ENCODE results near the gene PXMP4. TPM values are rescaled to one million over a fixed set of nuclear protein-coding genes. Genes with fewer than 3 reads are reported as not detected.

PXMP4 gene
- total and polyA plus RNA-seq, 9 of the 15 experiments (the other 6 are each of a cell fraction or from before 2014, with no cell fraction given): 4.8 to 29.1 (median 6.8) TPM

DNA sequence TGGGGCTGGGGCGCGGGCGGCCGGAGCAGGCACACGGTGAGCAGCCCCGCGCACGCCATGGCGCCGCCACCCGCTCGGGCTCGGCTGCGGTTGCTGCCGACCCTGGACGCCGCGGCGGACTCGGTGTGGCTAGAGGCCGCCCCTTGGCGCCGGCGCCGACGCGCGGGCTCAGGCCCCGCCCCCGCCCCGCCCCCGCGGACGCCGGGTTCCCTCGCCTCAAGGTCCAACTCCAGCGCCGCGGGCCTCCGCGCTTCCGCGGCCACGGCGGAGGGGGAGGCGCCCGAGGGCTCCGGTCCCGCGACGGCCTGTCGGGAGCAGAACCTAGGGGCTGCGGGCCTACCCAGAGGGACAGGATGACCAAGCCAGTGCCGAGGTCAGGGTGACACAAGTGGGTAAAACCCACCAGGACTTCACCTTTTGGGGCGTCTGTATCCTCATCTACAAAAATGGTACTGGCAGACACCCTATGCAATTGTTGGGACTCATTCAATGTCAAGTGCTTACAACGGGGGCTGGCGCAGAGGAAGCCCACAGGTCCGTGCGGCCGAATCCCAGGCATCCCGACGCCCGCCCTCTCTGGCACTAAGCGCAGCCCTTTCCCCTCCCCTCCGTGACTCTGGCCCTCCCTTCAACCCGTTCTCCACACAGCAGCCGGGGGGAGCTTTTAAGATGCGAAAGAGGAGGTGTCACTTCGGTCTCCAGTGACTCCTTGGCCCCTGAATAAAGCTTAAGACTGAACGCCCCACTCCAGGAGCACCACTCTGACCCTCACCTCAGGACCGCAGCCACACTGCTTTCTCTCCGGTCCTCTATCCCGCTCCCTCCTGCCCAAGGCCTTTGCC lies 45.6 kb downstream of the PXMP4 start, which contains the start of gene NECAB3 (continued):
- TF ChIP-seq PATZ1 (CRISPR knock-in tag; IDR thresholded peaks at IDR 0.05; ENCODE audit: borderline replicate concordance) (no peak), HDAC1 (IDR thresholded peaks at IDR 0.05) (no peak), ZNF764 (CRISPR knock-in tag; IDR thresholded peaks at IDR 0.05; ENCODE audit: low read depth) (no peak), BMI1 (IDR thresholded peaks at IDR 0.05; ENCODE audit: low read length) (no peak), GTF2A2 (tag; IDR thresholded peaks at IDR 0.05) (no peak), CBX5 (IDR thresholded peaks at IDR 0.05; ENCODE audit: borderline replicate concordance, low read depth) (no peak), PCBP1 (IDR thresholded peaks at IDR 0.05; ENCODE audit: low read depth, low read length, poor library complexity, severe bottlenecking) (no peak), ZNF668 (CRISPR knock-in tag; IDR thresholded peaks at IDR 0.05) (no peak), GATAD2B (IDR thresholded peaks at IDR 0.05; ENCODE audit: borderline replicate concordance) (peak; percentile 88), RBM22 (IDR thresholded peaks at IDR 0.05; ENCODE audit: low read depth, low read length, poor library complexity, severe bottlenecking) (no peak), RBM25 (IDR thresholded peaks at IDR 0.05; ENCODE audit: low read depth, low read length, severe bottlenecking) (peak; percentile 84), ZNF354B (CRISPR knock-in tag; IDR thresholded peaks at IDR 0.05) (no peak), ZNF77 (CRISPR knock-in tag; IDR thresholded peaks at IDR 0.05) (no peak), U2AF2 (optimal IDR thresholded peaks at IDR 0.05; ENCODE audit: low read depth, low read length) (no peak), CREB3 (tag; conservative IDR thresholded peaks at IDR 0.05; ENCODE audit: low read depth) (no peak), OTX1 (CRISPR knock-in tag; IDR thresholded peaks at IDR 0.05) (no peak), ZNF232 (CRISPR knock-in tag; IDR thresholded peaks at IDR 0.05) (no peak), RCOR1 (IDR thresholded peaks at IDR 0.05; ENCODE audit: borderline replicate concordance in 1 of 2, low read depth in 2 of 2, low read length in 2 of 2) (0 out of 4 replicates have a peak, but pooled peaks of 1 of the 2 experiments have one; percentile 3), NCOA4 (IDR thresholded peaks at IDR 0.05; ENCODE audit: partially characterized antibody) (no peak)
- TF ChIP-seq, protein P1, sequence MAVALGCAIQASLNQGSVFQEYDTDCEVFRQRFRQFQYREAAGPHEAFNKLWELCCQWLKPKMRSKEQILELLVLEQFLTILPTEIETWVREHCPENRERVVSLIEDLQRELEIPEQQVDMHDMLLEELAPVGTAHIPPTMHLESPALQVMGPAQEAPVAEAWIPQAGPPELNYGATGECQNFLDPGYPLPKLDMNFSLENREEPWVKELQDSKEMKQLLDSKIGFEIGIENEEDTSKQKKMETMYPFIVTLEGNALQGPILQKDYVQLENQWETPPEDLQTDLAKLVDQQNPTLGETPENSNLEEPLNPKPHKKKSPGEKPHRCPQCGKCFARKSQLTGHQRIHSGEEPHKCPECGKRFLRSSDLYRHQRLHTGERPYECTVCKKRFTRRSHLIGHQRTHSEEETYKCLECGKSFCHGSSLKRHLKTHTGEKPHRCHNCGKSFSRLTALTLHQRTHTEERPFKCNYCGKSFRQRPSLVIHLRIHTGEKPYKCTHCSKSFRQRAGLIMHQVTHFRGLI (CRISPR knock-in tag; IDR thresholded peaks at IDR 0.05): no peak
- TF ChIP-seq, protein P2, sequence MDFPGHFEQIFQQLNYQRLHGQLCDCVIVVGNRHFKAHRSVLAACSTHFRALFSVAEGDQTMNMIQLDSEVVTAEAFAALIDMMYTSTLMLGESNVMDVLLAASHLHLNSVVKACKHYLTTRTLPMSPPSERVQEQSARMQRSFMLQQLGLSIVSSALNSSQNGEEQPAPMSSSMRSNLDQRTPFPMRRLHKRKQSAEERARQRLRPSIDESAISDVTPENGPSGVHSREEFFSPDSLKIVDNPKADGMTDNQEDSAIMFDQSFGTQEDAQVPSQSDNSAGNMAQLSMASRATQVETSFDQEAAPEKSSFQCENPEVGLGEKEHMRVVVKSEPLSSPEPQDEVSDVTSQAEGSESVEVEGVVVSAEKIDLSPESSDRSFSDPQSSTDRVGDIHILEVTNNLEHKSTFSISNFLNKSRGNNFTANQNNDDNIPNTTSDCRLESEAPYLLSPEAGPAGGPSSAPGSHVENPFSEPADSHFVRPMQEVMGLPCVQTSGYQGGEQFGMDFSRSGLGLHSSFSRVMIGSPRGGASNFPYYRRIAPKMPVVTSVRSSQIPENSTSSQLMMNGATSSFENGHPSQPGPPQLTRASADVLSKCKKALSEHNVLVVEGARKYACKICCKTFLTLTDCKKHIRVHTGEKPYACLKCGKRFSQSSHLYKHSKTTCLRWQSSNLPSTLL (IDR thresholded peaks at IDR 0.05): peak; percentile 72; the same call in 1 of the 2 replicates
